K562 (cell line): ENCODE data around the gene YAP1. TPM values are rescaled to one million over a fixed set of nuclear protein-coding genes. Genes with fewer than 3 reads are reported as not detected.

Experiments used
- ATAC-seq: fragments of 200-7000 bp; cut with Tn5 transposase; 3 replicates; pipeline ENCODE4 v1.9.1; 2020; ENCODE audit warnings: moderate library complexity
- BruUV-seq: library from RNA; stranded (reverse); fragments of 400-500 nt; replicated peaks from 2 replicates; lab custom pipeline; 2021; lab: Mats Ljungman, UMichigan
- CTCF ChIA-PET: fragments of 300-600 bp; formaldehyde crosslinking; extraction: SDS; loops from one replicate; lab custom pipeline; 2021; ENCODE audit warnings: low intra/inter-chr PET ratio; lab: Yijun Ruan, JAX
- POLR2A ChIA-PET: fragments of 300-600, 350-650 bp; sonication (Branson Sonifier 250); formaldehyde crosslinking; extraction: SDS; loops from one replicate; lab custom pipeline; 2021; ENCODE audit warnings: antibody characterized with exemption, inconsistent platforms; lab: Yijun Ruan, JAX
- DNase-seq, 4 experiments: peaks; one replicate each; pipeline versions ENCODE4 v3.0.0 to v3.0.0-alpha.2; 2011 to 2018; ENCODE audit warnings: low spot score in 3 of 4, mixed read lengths in 3 of 4; ENCODE audit errors: extremely low read depth in 1 of 4
- FAIRE-seq: peaks from 2 replicates; lab custom pipeline; 2011; peaks lifted over from hg19 to GRCh38; lab: Jason Lieb, UNC
- H2AFZ ChIP-seq: 2 replicates; pipeline ENCODE4 v1.6.0; 2011; ENCODE audit warnings: low read depth, low read length, control low read depth, inconsistent platforms
- H3K27ac ChIP-seq: fragments of 200-600 bp; 3 replicates; pipeline ENCODE4 v1.8.0; 2011; ENCODE audit warnings: low read depth, mild to moderate bottlenecking, control low read depth, inconsistent platforms, low read length, moderate library complexity, mixed read lengths; ENCODE audit errors: extremely low read depth
- H3K27me3 ChIP-seq, 2 experiments: fragments of 300-600 bp in 1 of 2; 2 replicates in 1 of 2; 3 replicates in 1 of 2; pipeline versions ENCODE4 v1.6.0 to v1.8.0; 2011; ENCODE audit warnings: inconsistent platforms in 2 of 2, low read length in 2 of 2, mild to moderate bottlenecking in 1 of 2, mixed read lengths in 1 of 2, moderate library complexity in 1 of 2; ENCODE audit not compliant: control insufficient read depth in 2 of 2, insufficient read depth in 2 of 2
- H3K36me3 ChIP-seq: fragments of 300-600 bp; 3 replicates; pipeline ENCODE4 v1.8.0; 2011; ENCODE audit warnings: mild to moderate bottlenecking, low read length, inconsistent platforms; ENCODE audit not compliant: control insufficient read depth, insufficient read depth
- H3K4me1 ChIP-seq, 2 experiments: fragments of 200-600 bp in 1 of 2; replicated peaks in 1 of 2; 2 replicates in 1 of 2; 3 replicates in 1 of 2; pipeline versions ENCODE4 v1.5.1 to v1.8.0; 2011; ENCODE audit warnings: inconsistent platforms in 2 of 2, low read length in 2 of 2, mild to moderate bottlenecking in 1 of 2, mixed read lengths in 1 of 2, moderate library complexity in 1 of 2; ENCODE audit not compliant: control insufficient read depth in 2 of 2, insufficient read depth in 2 of 2
- H3K4me2 ChIP-seq: 2 replicates; pipeline ENCODE4 v1.6.1; 2011; ENCODE audit warnings: low read length, control low read depth, inconsistent platforms, mixed read lengths; ENCODE audit not compliant: insufficient read depth
- H3K4me3 ChIP-seq: fragments of 200-600 bp; sonication (generic), shearing (Covaris generic); 2 replicates; pipeline ENCODE4 v1.5.1; 2016; ENCODE audit warnings: control low read depth, inconsistent platforms
- H3K79me2 ChIP-seq: fragments of 200-600 bp; 3 replicates; pipeline ENCODE4 v1.8.0; 2011; ENCODE audit warnings: low read length, inconsistent platforms; ENCODE audit not compliant: control insufficient read depth, insufficient read depth
- H3K9ac ChIP-seq, 2 experiments: 2 replicates each; pipeline versions ENCODE4 v1.6.0 to v1.6.1; 2011; ENCODE audit warnings: low read depth in 2 of 2, low read length in 2 of 2, control low read depth in 1 of 2, inconsistent platforms in 1 of 2, mild to moderate bottlenecking in 1 of 2, mixed read lengths in 1 of 2; ENCODE audit not compliant: insufficient read depth in 1 of 2
- H3K9me1 ChIP-seq: one replicate; pipeline ENCODE4 v1.6.0; 2011; ENCODE audit warnings: inconsistent platforms, mild to moderate bottlenecking, low read length, moderate library complexity; ENCODE audit not compliant: control insufficient read depth, insufficient read depth
- H3K9me3 ChIP-seq: replicated peaks from 2 replicates; pipeline ENCODE4 v1.5.1; 2011; ENCODE audit warnings: low read depth, low read length, inconsistent platforms; ENCODE audit not compliant: control insufficient read depth, insufficient read depth
- H4K20me1 ChIP-seq: replicated peaks from 2 replicates; pipeline ENCODE4 v1.6.1; 2011; ENCODE audit warnings: low read length, inconsistent platforms, mixed read lengths; ENCODE audit not compliant: control insufficient read depth, insufficient read depth
- CCAR2 ChIP-seq: fragments of 200-400 bp; formaldehyde crosslinking; IDR thresholded peaks from 2 replicates; pipeline ENCODE4 v1.6.1; 2017; ENCODE audit warnings: mild to moderate bottlenecking, low read depth, low read length
- HMG20A ChIP-seq: fragments of 450-650 bp; formaldehyde crosslinking; conservative IDR thresholded peaks from 2 replicates; pipeline ENCODE4 v1.4.0; 2020; ENCODE audit warnings: mild to moderate bottlenecking, mixed read lengths
- MTA1 ChIP-seq: fragments of 450-650 bp; IDR thresholded peaks from 2 replicates; pipeline ENCODE4 v1.6.1; 2017; ENCODE audit warnings: borderline replicate concordance
- POLR2H ChIP-seq: IDR thresholded peaks from 2 replicates; pipeline ENCODE4 v1.6.1; 2016; ENCODE audit warnings: missing genetic modification characterization, low read depth, mild to moderate bottlenecking, control low read depth, missing compliant biosample characterization, moderate library complexity
- RFX7 ChIP-seq: fragments of 250-450 bp; sonication (Bioruptor Pico); IDR thresholded peaks from 2 replicates; pipeline ENCODE4 v1.5.1; 2021; ENCODE audit warnings: mild to moderate bottlenecking
- SIN3A ChIP-seq, 2 experiments: fragments of 150-350 bp in 1 of 2; IDR thresholded peaks; 2 replicates each; pipeline ENCODE4 v1.6.1; 2011 to 2016; ENCODE audit warnings: borderline replicate concordance in 2 of 2, low read depth in 2 of 2, low read length in 2 of 2, mild to moderate bottlenecking in 2 of 2, moderate library complexity in 2 of 2; ENCODE audit not compliant: control insufficient read depth in 1 of 2
- SP1 ChIP-seq: sonication (generic); formaldehyde crosslinking; IDR thresholded peaks from 2 replicates; pipeline ENCODE4 v1.8.1; 2022; ENCODE audit warnings: mild to moderate bottlenecking, missing genetic modification reagents
- TCF3 ChIP-seq: sonication (generic); formaldehyde crosslinking; IDR thresholded peaks from 2 replicates; pipeline ENCODE4 v1.4.0; 2020; ENCODE audit warnings: mild to moderate bottlenecking, missing genetic modification reagents
- ZNF347 ChIP-seq: fragments of 450-650 bp; formaldehyde crosslinking; IDR thresholded peaks from 2 replicates; pipeline ENCODE4 v1.4.0; 2020; ENCODE audit warnings: low read depth, mild to moderate bottlenecking, moderate library complexity
- ZNF778 ChIP-seq: fragments of 450-650 bp; formaldehyde crosslinking; IDR thresholded peaks from 2 replicates; pipeline ENCODE4 v1.4.0; 2020; ENCODE audit warnings: mild to moderate bottlenecking, moderate library complexity
- WGBS: fragments of 100-300 bp; shearing (Covaris generic); methylation state at CpG from one replicate; pipeline ENCODE4 v1.1.6; 2016; ENCODE audit warnings: low coverage, mixed read lengths; ENCODE audit not compliant: insufficient coverage; ENCODE audit errors: missing lambda C conversion rate; 5-methylcytosine and 5-hydroxymethylcytosine counted together
- in situ Hi-C: fragments of 300-500 bp; cut with MboI; formaldehyde crosslinking; loops from 4 replicates; pipeline ENCODE4 v1.15.0; 2018; ENCODE audit warnings: inconsistent platforms, mixed read lengths
- intact Hi-C: fragments of 100-400 bp; cut with micrococcal nuclease; formaldehyde crosslinking; loops from 2 replicates; pipeline ENCODE4 v1.14.2; 2022
- polyA plus RNA-seq, 8 experiments: library from polyadenylated mRNA; depleted of rRNA in 4 of 8; stranded (reverse) in 5 of 8; unstranded in 3 of 8; fragments of >200 nt; fragmentation: Nextera tagmentation in 2 of 8; fragmentation: Illumina TruSeq in 1 of 8; extraction: Ambion mirVana in 2 of 8; extraction: Trizol in 1 of 8; gene quantifications; 2 replicates each; pipeline versions ENCODE4 v1.2.1 to v1.2.3, GENCODE V29; 2011 to 2014; ENCODE audit warnings: inconsistent platforms in 1 of 8, missing spikeins in 1 of 8
- total RNA-seq, 7 experiments: library from RNA; depleted of rRNA in 6 of 7; stranded (reverse); fragments of >200 nt in 6 of 7; fragmentation: Illumina TruSeq in 2 of 7; extraction: Trizol in 2 of 7; gene quantifications; 2 replicates each; pipeline versions ENCODE4 v1.2.1 to v1.2.3, GENCODE V29; 2011 to 2021; ENCODE audit warnings: low replicate concordance in 1 of 7
- TF ChIP-seq, protein P1 (sequence below): fragments of 450-650 bp; formaldehyde crosslinking; conservative IDR thresholded peaks from 2 replicates; pipeline ENCODE4 v1.4.0; 2022; ENCODE audit warnings: mild to moderate bottlenecking, missing genetic modification characterization
- TF ChIP-seq, protein P2 (sequence below): fragments of 250-450 bp; sonication (Bioruptor Pico); IDR thresholded peaks from 2 replicates; pipeline ENCODE4 v1.9.0; 2021; ENCODE audit warnings: mild to moderate bottlenecking, inconsistent platforms

YAP1 gene
- total and polyA plus RNA-seq, 9 of the 15 experiments (the other 6 are each of a cell fraction or from before 2014, with no cell fraction given) = 0.18 TPM; not detected in 8

DNA sequence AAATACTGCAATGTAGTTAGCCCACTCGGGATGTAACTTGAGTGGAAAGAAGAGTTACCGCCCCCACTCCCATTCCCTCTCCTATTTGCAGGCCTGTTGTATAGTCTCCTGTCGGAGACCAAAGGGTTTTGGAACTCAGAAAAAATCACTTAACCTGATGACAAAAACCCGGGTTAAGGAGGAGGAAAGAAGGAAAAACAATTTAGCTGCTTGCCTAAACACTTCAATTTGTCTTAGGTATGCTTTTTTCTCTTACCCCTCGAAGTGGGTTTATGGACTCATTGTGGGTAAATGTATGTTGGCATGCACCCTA lies 2.2 kb downstream of the YAP1 start:
- no peak for DNase-seq
- intact Hi-C loops (no loop called here), in situ Hi-C loops (no loop called here)
- BruUV-seq = no TSS peak
- no peak overlapping the region for H2AFZ ChIP-seq
- no peak overlapping the region for H3K4me3 ChIP-seq
- ATAC-seq = no peak
- H4K20me1 ChIP-seq = no peaks in the 10 kb centered on the region
- H3K9ac ChIP-seq = no peak overlapping the region
- H3K27me3 ChIP-seq = peaks cover 0 to 6% of the 10 kb centered on the region in 2 experiments; a peak in 1 of 5 replicates
- H3K27ac ChIP-seq = no peak overlapping the region
- no peaks in the 10 kb centered on the region for H3K79me2 ChIP-seq
- WGBS = 1% methylated on average over 5 of the region's 5 CpGs
- POLR2A ChIA-PET = no interaction called here
- no peak overlapping the region for H3K4me2 ChIP-seq
- CTCF ChIA-PET = no interaction called here
- no peaks in the 10 kb centered on the region for H3K9me1 ChIP-seq
- no peak for FAIRE-seq
- no peaks in the 10 kb centered on the region for H3K9me3 ChIP-seq
- H3K36me3 ChIP-seq = no peaks in the 10 kb centered on the region
- H3K4me1 ChIP-seq = peaks cover 0 to 12% of the 10 kb centered on the region in 2 experiments; a peak in 1 of 5 replicates
- TF ChIP-seq, protein P1, sequence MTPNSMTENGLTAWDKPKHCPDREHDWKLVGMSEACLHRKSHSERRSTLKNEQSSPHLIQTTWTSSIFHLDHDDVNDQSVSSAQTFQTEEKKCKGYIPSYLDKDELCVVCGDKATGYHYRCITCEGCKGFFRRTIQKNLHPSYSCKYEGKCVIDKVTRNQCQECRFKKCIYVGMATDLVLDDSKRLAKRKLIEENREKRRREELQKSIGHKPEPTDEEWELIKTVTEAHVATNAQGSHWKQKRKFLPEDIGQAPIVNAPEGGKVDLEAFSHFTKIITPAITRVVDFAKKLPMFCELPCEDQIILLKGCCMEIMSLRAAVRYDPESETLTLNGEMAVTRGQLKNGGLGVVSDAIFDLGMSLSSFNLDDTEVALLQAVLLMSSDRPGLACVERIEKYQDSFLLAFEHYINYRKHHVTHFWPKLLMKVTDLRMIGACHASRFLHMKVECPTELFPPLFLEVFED (CRISPR knock-in tag) = no peak
- TF ChIP-seq, protein P2, sequence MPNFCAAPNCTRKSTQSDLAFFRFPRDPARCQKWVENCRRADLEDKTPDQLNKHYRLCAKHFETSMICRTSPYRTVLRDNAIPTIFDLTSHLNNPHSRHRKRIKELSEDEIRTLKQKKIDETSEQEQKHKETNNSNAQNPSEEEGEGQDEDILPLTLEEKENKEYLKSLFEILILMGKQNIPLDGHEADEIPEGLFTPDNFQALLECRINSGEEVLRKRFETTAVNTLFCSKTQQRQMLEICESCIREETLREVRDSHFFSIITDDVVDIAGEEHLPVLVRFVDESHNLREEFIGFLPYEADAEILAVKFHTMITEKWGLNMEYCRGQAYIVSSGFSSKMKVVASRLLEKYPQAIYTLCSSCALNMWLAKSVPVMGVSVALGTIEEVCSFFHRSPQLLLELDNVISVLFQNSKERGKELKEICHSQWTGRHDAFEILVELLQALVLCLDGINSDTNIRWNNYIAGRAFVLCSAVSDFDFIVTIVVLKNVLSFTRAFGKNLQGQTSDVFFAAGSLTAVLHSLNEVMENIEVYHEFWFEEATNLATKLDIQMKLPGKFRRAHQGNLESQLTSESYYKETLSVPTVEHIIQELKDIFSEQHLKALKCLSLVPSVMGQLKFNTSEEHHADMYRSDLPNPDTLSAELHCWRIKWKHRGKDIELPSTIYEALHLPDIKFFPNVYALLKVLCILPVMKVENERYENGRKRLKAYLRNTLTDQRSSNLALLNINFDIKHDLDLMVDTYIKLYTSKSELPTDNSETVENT = no peak
- TF ChIP-seq RFX7 (no peak), SIN3A (IDR thresholded peaks at IDR 0.05; ENCODE audit: borderline replicate concordance in 2 of 2, control insufficient read depth in 1 of 2, low read depth in 2 of 2, low read length in 2 of 2) (no peak), ZNF347 (CRISPR knock-in tag) (no peak), TCF3 (CRISPR knock-in tag) (no peak), POLR2H (tag) (no peak), MTA1 (no peak), SP1 (CRISPR knock-in tag) (no peak), CCAR2 (no peak), HMG20A (CRISPR knock-in tag) (no peak), ZNF778 (CRISPR knock-in tag) (no peak)
